ENCODE measurements around the gene SKAP1.
"Not testable (repeated sequence)": the region's sequence is repeated elsewhere in the genome, so short reads cannot be mapped to it uniquely, and the experiment has no call there.

Gene SKAP1

GRCh38 chr17:48429638-48430586, at the start of gene SKAP1:
TSS of gene SKAP1 (minus strand) at chr17:48430214.
- no peak for DNase-seq

DNA sequence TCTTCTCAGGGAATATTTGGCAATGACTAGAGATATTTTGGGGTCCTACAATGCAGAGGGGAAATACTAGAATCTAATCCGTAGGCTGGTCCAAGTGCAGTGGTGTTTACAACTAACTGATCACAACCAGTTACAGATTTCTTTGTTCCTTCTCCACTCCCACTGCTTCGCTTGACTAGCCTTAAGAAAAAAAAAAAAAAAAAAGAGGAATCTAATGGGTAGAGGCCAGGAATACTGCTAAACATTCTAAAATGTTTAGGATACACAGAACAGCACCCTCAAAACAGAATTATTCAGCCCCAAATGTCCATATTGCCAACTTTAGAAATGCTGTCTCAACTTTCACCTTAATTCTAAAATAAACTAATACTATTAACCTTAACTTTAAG, 49.0 kb upstream of the SKAP1 start:
- DNase-seq, result no peak

DNA sequence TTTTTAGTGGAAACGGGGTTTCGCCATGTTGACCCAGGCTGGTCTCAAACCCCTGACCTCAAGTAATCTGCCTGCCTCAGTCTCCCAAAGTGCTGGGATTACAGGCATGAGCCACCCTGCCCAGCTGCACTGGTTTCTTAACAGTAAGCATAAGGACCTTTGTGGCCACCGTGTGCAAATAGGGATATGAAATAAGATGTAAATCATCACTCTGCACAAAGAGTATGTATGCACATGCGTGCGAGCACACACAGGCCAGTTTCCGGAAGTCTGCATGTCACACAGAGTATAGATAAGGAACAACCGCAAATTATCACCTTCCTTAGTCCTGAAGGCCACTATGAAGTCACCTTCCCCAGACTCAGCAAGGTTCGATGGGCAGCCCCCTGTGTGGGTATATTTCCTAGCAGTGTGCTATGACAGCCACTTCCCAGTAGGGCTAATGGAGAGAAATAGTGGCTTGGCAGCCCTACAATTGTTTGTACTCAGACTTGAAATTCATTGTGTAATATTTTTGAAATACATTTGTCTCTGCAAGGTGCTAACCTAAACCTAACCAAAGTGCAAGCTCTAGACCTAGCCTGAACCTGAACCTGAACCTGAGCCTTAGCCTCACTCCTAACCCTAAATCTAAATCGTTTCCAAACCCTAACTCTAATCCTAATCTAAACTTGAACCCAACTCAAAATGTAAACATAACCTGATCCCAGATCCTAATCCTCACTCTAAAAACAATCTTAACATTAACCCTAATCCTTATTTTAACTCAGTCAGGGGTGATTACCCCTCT, 48.4 kb upstream of the SKAP1 start:
- DNase-seq, result no peak

DNA sequence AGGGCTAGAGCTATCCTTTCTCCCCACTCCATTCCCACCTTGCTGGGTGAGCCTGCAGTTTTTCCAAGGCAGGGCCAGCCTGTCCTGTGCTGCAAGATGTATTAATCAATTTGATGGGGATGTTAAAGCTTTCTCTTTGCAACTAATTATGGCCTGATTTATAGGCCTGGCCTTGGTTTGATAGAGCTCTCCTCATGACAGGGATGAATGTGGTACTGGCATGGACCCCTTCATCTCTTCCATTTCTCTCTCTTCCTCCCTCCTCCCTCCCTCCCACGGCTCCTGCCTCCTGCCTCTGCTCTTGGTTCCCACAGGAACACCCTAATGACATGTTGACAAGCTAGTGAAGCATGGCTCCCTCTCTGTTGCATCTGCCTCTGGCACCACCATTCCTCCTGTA, 47.2 kb upstream of the SKAP1 start:
- DNase-seq, result no peak

- no peak for DNase-seq
These were observed 42.6 kb upstream of the SKAP1 start for GRCh38 chr17:48472411-48473281.

GRCh38 chr17:48471817-48472410, 41.9 kb upstream of the SKAP1 start:
- DNase-seq, result no peak

- no peak for DNase-seq
These were observed 40.5 kb upstream of the SKAP1 start for GRCh38 chr17:48470388-48471034.

- no peak for DNase-seq
These were observed 39.2 kb upstream of the SKAP1 start for GRCh38 chr17:48469227-48469626.

- no peak for DNase-seq
These were observed 38.3 kb upstream of the SKAP1 start for GRCh38 chr17:48468299-48468698.

- no peak for DNase-seq
These were observed 35.9 kb upstream of the SKAP1 start for GRCh38 chr17:48465884-48466283.

DNA sequence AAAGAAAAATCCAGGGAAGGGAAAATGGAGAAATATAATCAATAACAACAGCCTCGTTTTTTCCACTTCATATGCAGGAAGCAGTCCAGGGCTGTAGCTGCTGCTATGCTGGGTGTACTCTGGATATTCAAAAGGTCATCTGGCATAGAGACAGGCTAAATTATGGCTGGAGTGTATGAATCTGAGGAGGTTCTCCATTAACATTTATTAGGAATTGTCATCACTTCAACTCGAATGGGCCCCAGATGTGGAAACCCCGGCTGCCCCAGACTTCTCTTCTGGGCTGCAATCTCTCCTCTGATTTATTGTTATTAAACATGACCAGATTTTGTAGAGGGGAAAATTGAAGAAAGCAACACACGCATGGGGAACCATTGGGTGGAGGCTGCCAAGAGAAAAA, 33.5 kb upstream of the SKAP1 start:
- DNase-seq, result peak; percentile 50

DNA sequence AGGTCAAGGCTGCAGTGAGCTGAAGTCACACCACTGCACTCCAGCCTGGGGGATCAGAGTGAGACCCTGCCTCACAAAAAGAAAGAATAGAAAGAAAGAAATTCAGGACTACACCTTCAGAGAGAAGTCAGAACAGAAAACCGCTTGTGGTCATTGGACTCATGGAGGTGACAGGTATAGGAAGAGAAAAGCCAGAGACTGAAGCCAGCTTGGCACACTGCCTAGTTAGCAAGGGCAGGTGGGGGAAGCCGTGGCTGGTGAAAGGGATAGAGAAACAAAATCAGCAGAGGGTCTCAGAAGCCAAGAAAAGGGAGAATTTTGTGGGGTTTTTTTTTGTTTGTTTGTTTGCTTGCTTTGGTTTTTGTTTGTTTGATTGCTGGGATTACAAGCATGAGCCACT, 32.9 kb upstream of the SKAP1 start:
- no peak for DNase-seq

DNA sequence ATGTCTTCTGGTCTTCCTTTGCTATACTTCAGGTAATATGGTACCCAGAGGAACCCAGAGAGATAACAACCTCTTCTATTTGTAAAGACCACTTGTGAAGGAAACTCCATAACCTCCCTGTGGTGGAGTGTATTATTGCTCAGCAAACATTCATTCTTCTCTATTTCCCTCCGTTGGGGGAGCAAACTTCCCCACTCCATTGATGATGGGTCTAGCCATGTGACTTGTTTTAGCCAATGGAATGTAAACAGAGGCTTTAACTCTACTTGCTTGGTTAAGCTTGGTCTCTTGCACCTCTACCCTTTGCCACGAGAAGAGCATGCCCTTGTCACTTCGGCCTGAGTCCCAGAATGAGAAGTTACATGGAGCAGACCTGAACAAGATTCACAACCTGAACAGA, 30.0 kb upstream of the SKAP1 start:
- DNase-seq, result no peak

DNA sequence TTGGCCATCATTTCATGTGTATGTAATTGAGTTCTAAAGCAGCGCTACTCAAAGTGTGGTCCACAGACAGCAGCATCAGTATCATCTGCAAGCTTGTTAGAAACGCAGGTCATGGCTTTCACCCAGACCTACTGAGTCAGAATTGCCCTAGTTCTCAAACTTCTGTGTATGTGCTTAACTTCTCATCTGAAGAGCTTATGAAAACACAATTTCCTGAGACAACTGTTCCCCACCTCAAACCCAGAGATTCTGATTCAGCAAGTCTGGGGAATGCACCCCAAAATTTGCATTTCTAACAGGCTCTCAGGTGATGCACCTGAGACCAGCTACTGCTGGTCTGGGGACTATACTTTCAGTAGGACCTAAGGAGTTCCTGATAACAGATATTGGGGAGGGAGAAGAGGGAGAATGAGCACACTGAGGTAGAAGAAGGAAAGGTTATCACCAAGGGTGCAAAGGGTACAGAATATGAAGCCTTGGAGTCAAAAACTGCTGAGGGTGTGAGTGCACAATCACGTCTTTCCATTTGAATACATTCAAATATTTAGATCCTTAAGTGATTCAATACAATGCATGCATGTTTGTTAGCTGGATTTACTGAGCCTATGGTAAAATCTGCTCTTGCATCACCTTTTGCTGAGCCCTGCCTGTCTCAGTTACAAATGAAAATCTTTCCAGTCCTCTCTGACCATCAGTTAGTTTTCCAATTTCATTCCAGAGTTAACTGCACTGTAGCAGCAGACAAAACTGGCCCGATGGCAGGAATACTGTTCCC, 29.2 kb upstream of the SKAP1 start:
- DNase-seq, result no peak

DNA sequence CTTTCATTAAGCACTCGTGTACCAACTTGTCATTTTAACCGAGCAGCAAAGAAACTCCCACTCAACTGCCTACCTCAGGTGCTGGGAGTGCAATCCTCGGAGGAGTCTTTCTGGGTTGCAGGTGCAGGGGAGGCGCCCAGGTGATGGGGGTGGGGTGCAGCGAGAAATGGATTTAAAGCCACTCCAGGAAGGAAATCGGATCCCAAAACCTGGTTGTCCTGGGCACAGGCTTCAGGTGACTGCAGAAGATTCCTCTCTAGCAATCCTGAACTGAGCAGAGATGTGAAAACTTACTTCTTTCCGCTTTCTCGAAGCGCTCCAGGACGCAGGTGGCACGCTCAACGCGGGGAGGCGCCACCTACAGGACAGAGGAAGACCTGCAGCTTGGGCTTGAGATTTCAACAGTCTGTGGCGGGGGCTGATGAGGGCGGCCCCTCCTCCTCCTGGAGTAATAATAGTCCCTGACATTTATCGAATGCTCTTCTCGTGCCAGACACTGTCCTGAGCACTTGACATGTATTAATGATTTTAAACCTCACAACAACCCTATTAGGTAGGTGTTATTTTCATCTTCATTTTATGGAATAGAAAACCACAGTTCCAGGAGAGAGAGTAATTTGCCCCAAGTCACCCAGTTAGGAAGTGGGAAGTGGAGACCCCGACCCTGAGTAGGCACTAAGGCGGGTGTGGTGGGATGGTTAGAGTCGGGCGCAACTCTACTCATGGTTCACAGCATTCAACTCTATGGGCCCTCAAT, 27.2 kb upstream of the SKAP1 start:
- peak; percentile 49 for DNase-seq

GRCh38 chr17:48456589-48456988, 26.6 kb upstream of the SKAP1 start:
- no peak for DNase-seq

DNA sequence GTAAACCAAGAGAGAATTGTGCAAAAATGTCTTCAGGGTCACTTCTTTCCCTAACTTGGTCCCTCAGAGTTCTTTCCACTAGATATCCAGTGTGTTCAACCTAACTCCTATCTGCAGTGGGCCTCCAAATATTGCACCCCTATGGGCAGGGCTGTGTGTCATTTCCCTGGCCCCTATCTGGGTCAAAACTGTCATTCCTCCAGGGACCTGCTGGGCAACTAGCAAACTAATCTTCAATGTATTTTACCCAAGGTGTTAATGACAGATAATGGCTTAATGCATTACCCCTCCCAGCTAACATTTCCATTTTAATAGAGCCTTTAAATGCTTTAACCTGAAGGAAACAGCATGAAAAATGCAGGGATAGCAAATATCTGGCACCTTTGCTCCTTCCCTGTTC, 25.8 kb upstream of the SKAP1 start:
- DNase-seq, result no peak

- no peak for DNase-seq
These were observed 23.4 kb upstream of the SKAP1 start for GRCh38 chr17:48453447-48453846.

GRCh38 chr17:48451489-48451888, 21.5 kb upstream of the SKAP1 start:
- no peak for DNase-seq

DNA sequence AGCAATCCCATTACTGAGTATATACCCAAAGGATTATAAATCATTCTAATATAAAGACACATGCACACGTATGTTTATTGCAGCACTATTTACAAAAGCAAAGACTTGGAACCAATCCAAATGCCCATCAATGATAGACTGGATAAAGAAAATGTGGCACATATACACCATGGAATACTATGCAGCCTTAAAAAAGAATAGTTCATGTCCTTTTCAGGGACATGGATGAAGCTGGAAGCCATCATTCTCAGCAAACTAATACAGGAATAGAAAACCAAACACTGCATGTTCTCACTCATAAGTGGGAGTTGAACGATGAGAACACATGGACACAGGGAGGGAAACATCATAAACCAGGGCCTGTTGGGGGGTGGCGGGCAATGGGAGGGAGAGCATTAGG, 19.3 kb upstream of the SKAP1 start:
- DNase-seq, result not testable (repeated sequence)

- DNase-seq, result no peak
These were observed 15.2 kb upstream of the SKAP1 start for GRCh38 chr17:48445248-48445620.

Measured in femur (tissue), 1 donor.